ENCODE results near the gene NR0B1.

Gene NR0B1

GRCh38 chrX:30309139-30309571, at the start of gene NR0B1:
NR0B1 (minus strand) TSS chrX:30309390; CDS start chrX:30309363, 27 bp downstream.
- Histone ChIP-seq H3K4me3 (ENCODE audit: low read depth, low read length) (peak within 1 kb of the TSS; percentile 41), H3K27me3 (replicated peaks) (peaks cover 3% of the 10 kb centered on the region), H3K36me3 (replicated peaks) (no peaks in the 10 kb centered on the region), H3K27ac (no peak within 1 kb of the TSS)
- in situ Hi-C loops (cut with HindIII; ENCODE audit: low pct_ligation_motif_present, low sequenced_read_pairs): no loop called here
- TF ChIP-seq CTCF (IDR thresholded peaks at IDR 0.05; ENCODE audit: low read depth, low read length, missing control alignments): no peak
- DNase-seq: no peak

- in situ Hi-C loops (cut with HindIII; ENCODE audit: low pct_ligation_motif_present, low sequenced_read_pairs): no loop called here
- no peak for TF ChIP-seq CTCF (IDR thresholded peaks at IDR 0.05; ENCODE audit: low read depth, low read length, missing control alignments)
Measured at GRCh38 chrX:30349946-30350345, 40.8 kb upstream of the NR0B1 start.

GRCh38 chrX:30343206-30343605, 34.0 kb upstream of the NR0B1 start:
- H3K27me3 ChIP-seq (replicated peaks): no peaks in the 10 kb centered on the region
- DNase-seq: no peak
- H3K4me3 ChIP-seq (ENCODE audit: low read depth, low read length): no peak overlapping the region
- in situ Hi-C loops (cut with HindIII; ENCODE audit: low pct_ligation_motif_present, low sequenced_read_pairs): no loop called here
- no peak for TF ChIP-seq CTCF (IDR thresholded peaks at IDR 0.05; ENCODE audit: low read depth, low read length, missing control alignments)
- H3K36me3 ChIP-seq (replicated peaks): no peaks in the 10 kb centered on the region
- no peak overlapping the region for H3K27ac ChIP-seq

More at GRCh38 chrX:30349946-30350345, 40.8 kb upstream of the NR0B1 start:
- no peaks in the 10 kb centered on the region for H3K36me3 ChIP-seq (replicated peaks)
- no peak overlapping the region for H3K27ac ChIP-seq
- no peaks in the 10 kb centered on the region for H3K27me3 ChIP-seq (replicated peaks)
- no peak overlapping the region for H3K4me3 ChIP-seq (ENCODE audit: low read depth, low read length)
- no peak for DNase-seq

- H3K4me3 ChIP-seq (ENCODE audit: low read depth, low read length): no peak overlapping the region
- TF ChIP-seq CTCF (IDR thresholded peaks at IDR 0.05; ENCODE audit: low read depth, low read length, missing control alignments): no peak
- in situ Hi-C loops (cut with HindIII; ENCODE audit: low pct_ligation_motif_present, low sequenced_read_pairs): no loop called here
Measured at GRCh38 chrX:30340753-30341152, 31.6 kb upstream of the NR0B1 start.

GRCh38 chrX:30327762-30328161, 18.6 kb upstream of the NR0B1 start:
- H3K27ac ChIP-seq: no peak overlapping the region
- in situ Hi-C loops (cut with HindIII; ENCODE audit: low pct_ligation_motif_present, low sequenced_read_pairs): no loop called here
- H3K27me3 ChIP-seq (replicated peaks): no peaks in the 10 kb centered on the region
- H3K4me3 ChIP-seq (ENCODE audit: low read depth, low read length): no peak overlapping the region
- TF ChIP-seq CTCF (IDR thresholded peaks at IDR 0.05; ENCODE audit: low read depth, low read length, missing control alignments): no peak
- no peak for DNase-seq
- no peaks in the 10 kb centered on the region for H3K36me3 ChIP-seq (replicated peaks)

More at GRCh38 chrX:30340753-30341152, 31.6 kb upstream of the NR0B1 start:
- Histone ChIP-seq H3K27ac (no peak overlapping the region), H3K36me3 (replicated peaks) (no peaks in the 10 kb centered on the region), H3K27me3 (replicated peaks) (no peaks in the 10 kb centered on the region)
- no peak for DNase-seq

GRCh38 chrX:30317308-30317707, 8.1 kb upstream of the NR0B1 start:
- no peak for TF ChIP-seq CTCF (IDR thresholded peaks at IDR 0.05; ENCODE audit: low read depth, low read length, missing control alignments)
- Histone ChIP-seq H3K27ac (no peak overlapping the region), H3K36me3 (replicated peaks) (no peaks in the 10 kb centered on the region), H3K4me3 (ENCODE audit: low read depth, low read length) (no peak overlapping the region), H3K27me3 (replicated peaks) (no peaks in the 10 kb centered on the region)
- no peak for DNase-seq
- in situ Hi-C loops (cut with HindIII; ENCODE audit: low pct_ligation_motif_present, low sequenced_read_pairs): no loop called here
